H1 (cell line): ENCODE results near the gene ATP5PB. TPM values are rescaled to one million over a fixed set of nuclear protein-coding genes. Genes with fewer than 3 reads are reported as not detected.

ENCODE experiments used
- CTCF ChIA-PET: fragments of 300-600 bp; sonication (Branson Sonifier 250); formaldehyde crosslinking; loops from one replicate; lab custom pipeline; 2021; ENCODE audit not compliant: partially characterized antibody; lab: Charles Lee
- POLR2A ChIA-PET: fragments of 300-600 bp; sonication (Branson Sonifier 250); formaldehyde crosslinking; loops from one replicate; lab custom pipeline; 2021; ENCODE audit warnings: inconsistent platforms; ENCODE audit not compliant: partially characterized antibody; lab: Charles Lee
- DNase-seq, 2 experiments: peaks; one replicate each; pipeline versions ENCODE4 v3.0.0 to v3.0.0-alpha.2; 2010 to 2022; ENCODE audit warnings: low spot score in 2 of 2, low read depth in 1 of 2, mixed read lengths in 1 of 2
- FAIRE-seq: peaks from 2 replicates; lab custom pipeline; 2011; peaks lifted over from hg19 to GRCh38; lab: Jason Lieb, UNC
- H2AFZ ChIP-seq: 2 replicates; pipeline ENCODE4 v1.8.1; 2012; ENCODE audit warnings: low read length, inconsistent platforms
- H2AK5ac ChIP-seq: 2 replicates; pipeline ENCODE4 v1.6.1; 2013; ENCODE audit warnings: low read depth, low read length
- H2BK120ac ChIP-seq: replicated peaks from 2 replicates; pipeline ENCODE3; 2013; ENCODE audit warnings: low read depth, low read length, inconsistent platforms
- H2BK12ac ChIP-seq: 2 replicates; pipeline ENCODE4 v1.6.1; 2013; ENCODE audit warnings: low read depth, low read length
- H2BK15ac ChIP-seq: 2 replicates; pipeline ENCODE4 v1.6.1; 2013; ENCODE audit warnings: low read length
- H2BK20ac ChIP-seq: 2 replicates; pipeline ENCODE4 v1.6.1; 2013; ENCODE audit warnings: low read length
- H2BK5ac ChIP-seq: 2 replicates; pipeline ENCODE4 v1.6.1; 2013; ENCODE audit warnings: low read depth, low read length
- H3K14ac ChIP-seq: 2 replicates; pipeline ENCODE4 v1.6.1; 2013; ENCODE audit warnings: inconsistent platforms; ENCODE audit not compliant: insufficient read length
- H3K18ac ChIP-seq: 2 replicates; pipeline ENCODE4 v1.6.1; 2013; ENCODE audit warnings: low read length; ENCODE audit errors: extremely low read depth
- H3K23ac ChIP-seq: 2 replicates; pipeline ENCODE4 v1.6.1; 2013; ENCODE audit warnings: inconsistent platforms; ENCODE audit not compliant: insufficient read length
- H3K23me2 ChIP-seq: 2 replicates; pipeline ENCODE4 v1.6.1; 2013; ENCODE audit warnings: low read depth, low read length
- H3K27ac ChIP-seq: 2 replicates; pipeline ENCODE4 v1.6.1; 2011; ENCODE audit warnings: low read depth, low read length, inconsistent platforms
- H3K27me3 ChIP-seq, 4 experiments: replicated peaks in 1 of 4; 1 replicate in 1 of 4; 2 replicates in 3 of 4; pipeline versions ENCODE4 v1.6.1 to v1.8.1; 2011 to 2013; ENCODE audit warnings: low read length in 3 of 4, mild to moderate bottlenecking in 3 of 4, inconsistent platforms in 2 of 4, mixed read lengths in 2 of 4, moderate library complexity in 1 of 4; ENCODE audit not compliant: control insufficient read depth in 3 of 4, insufficient read depth in 3 of 4; ENCODE audit errors: extremely low read depth in 1 of 4
- H3K36me3 ChIP-seq, 4 experiments: 2 replicates each; pipeline versions ENCODE4 v1.6.1 to v1.8.1; 2011 to 2013; ENCODE audit warnings: mild to moderate bottlenecking in 4 of 4, low read length in 3 of 4, moderate library complexity in 2 of 4, control low read depth in 1 of 4, inconsistent platforms in 1 of 4; ENCODE audit not compliant: insufficient read depth in 4 of 4, control insufficient read depth in 2 of 4
- H3K4ac ChIP-seq: replicated peaks from 2 replicates; pipeline ENCODE3; 2013; ENCODE audit warnings: low read length, low read depth, mixed read lengths, inconsistent platforms; ENCODE audit not compliant: insufficient read length
- H3K4me1 ChIP-seq, 4 experiments: replicated peaks in 1 of 4; 1 replicate in 1 of 4; 2 replicates in 3 of 4; pipeline versions ENCODE4 v1.6.1 to v1.8.1; 2011 to 2013; ENCODE audit warnings: low read length in 3 of 4, inconsistent platforms in 2 of 4, mixed read lengths in 1 of 4; ENCODE audit not compliant: insufficient read depth in 4 of 4, control insufficient read depth in 3 of 4
- H3K4me2 ChIP-seq, 2 experiments: 2 replicates each; pipeline versions ENCODE4 v1.6.1 to v1.8.1; 2011 to 2013; ENCODE audit warnings: low read depth in 2 of 2, low read length in 2 of 2, control low read depth in 1 of 2, inconsistent platforms in 1 of 2, mild to moderate bottlenecking in 1 of 2; ENCODE audit not compliant: insufficient read depth in 1 of 2
- H3K4me3 ChIP-seq, 4 experiments: fragments of 200-600, 300-600 bp in 1 of 4; sonication (generic), shearing (Covaris generic), sonication (Bioruptor Twin) in 1 of 4; 2 replicates each; pipeline versions ENCODE4 v1.5.1 to v1.8.1; 2011 to 2016; ENCODE audit warnings: low read length in 4 of 4, low read depth in 3 of 4, control low read depth in 2 of 4, inconsistent platforms in 2 of 4, mild to moderate bottlenecking in 2 of 4, mixed read lengths in 1 of 4, moderate library complexity in 1 of 4; ENCODE audit not compliant: insufficient read depth in 2 of 4; ENCODE audit errors: extremely low read depth in 1 of 4
- H3K56ac ChIP-seq: replicated peaks from 2 replicates; pipeline ENCODE3; 2013; ENCODE audit warnings: low read depth, mild to moderate bottlenecking, mixed read lengths, low read length, inconsistent platforms; ENCODE audit not compliant: insufficient read length
- H3K79me1 ChIP-seq: 2 replicates; pipeline ENCODE4 v1.6.1; 2013; ENCODE audit warnings: low read depth, low read length, control low read depth
- H3K79me2 ChIP-seq, 2 experiments: 2 replicates each; pipeline versions ENCODE4 v1.6.1 to v1.8.1; 2012 to 2013; ENCODE audit warnings: low read length in 2 of 2, mild to moderate bottlenecking in 2 of 2, inconsistent platforms in 1 of 2; ENCODE audit not compliant: insufficient read depth in 2 of 2, control insufficient read depth in 1 of 2
- H3K9ac ChIP-seq, 4 experiments: replicated peaks in 1 of 4; 1 replicate in 1 of 4; 2 replicates in 3 of 4; pipeline versions ENCODE4 v1.6.1 to v1.8.1; 2011 to 2013; ENCODE audit warnings: low read depth in 3 of 4, low read length in 3 of 4, control low read depth in 2 of 4, mild to moderate bottlenecking in 2 of 4, moderate library complexity in 2 of 4, inconsistent platforms in 1 of 4; ENCODE audit errors: extremely low read depth in 1 of 4
- H3K9me3 ChIP-seq, 2 experiments: 2 replicates each; pipeline versions ENCODE4 v1.6.1 to v1.8.1; 2012 to 2013; ENCODE audit warnings: mild to moderate bottlenecking in 2 of 2, moderate library complexity in 2 of 2, control low read depth in 1 of 2, inconsistent platforms in 1 of 2, low read depth in 1 of 2, low read length in 1 of 2, mixed read lengths in 1 of 2; ENCODE audit not compliant: insufficient read depth in 2 of 2
- H4K20me1 ChIP-seq, 2 experiments: replicated peaks in 1 of 2; 2 replicates each; pipeline versions ENCODE3 to v1.8.1; 2011 to 2013; ENCODE audit warnings: inconsistent platforms in 2 of 2, low read length in 2 of 2, mild to moderate bottlenecking in 1 of 2; ENCODE audit not compliant: insufficient read depth in 2 of 2, control insufficient read depth in 1 of 2
- H4K5ac ChIP-seq: 2 replicates; pipeline ENCODE4 v1.6.1; 2013; ENCODE audit warnings: low read length, low read depth, mixed read lengths, inconsistent platforms; ENCODE audit not compliant: insufficient read length
- H4K8ac ChIP-seq: 2 replicates; pipeline ENCODE4 v1.8.0; 2013; ENCODE audit warnings: mild to moderate bottlenecking, moderate library complexity, low read length, inconsistent platforms; ENCODE audit not compliant: insufficient read depth; ENCODE audit errors: extremely low read depth
- H4K91ac ChIP-seq: replicated peaks from 2 replicates; pipeline ENCODE3; 2013; ENCODE audit warnings: low read length, mixed read lengths, inconsistent platforms; ENCODE audit not compliant: insufficient read length
- BRCA1 ChIP-seq: IDR thresholded peaks from 2 replicates; pipeline ENCODE4 v1.6.1; 2012; ENCODE audit warnings: low read depth, low read length, improper control_type of control experiment
- CHD1 ChIP-seq: IDR thresholded peaks from 2 replicates; pipeline ENCODE4 v1.6.1; 2012; ENCODE audit warnings: low read depth, low read length, improper control_type of control experiment
- EGR1 ChIP-seq: IDR thresholded peaks from 2 replicates; pipeline ENCODE4 v1.6.1; 2011; ENCODE audit warnings: low read depth, low read length, borderline replicate concordance
- EZH2 ChIP-seq: fragments of 200-600 bp; sonication (generic); IDR thresholded peaks from 2 replicates; pipeline ENCODE4 v1.7.1; 2012; ENCODE audit warnings: low read depth, mild to moderate bottlenecking, moderate library complexity, low read length, inconsistent platforms; ENCODE audit not compliant: severe bottlenecking
- PHF8 ChIP-seq: fragments of 200-600 bp; sonication (generic); conservative IDR thresholded peaks from 2 replicates; pipeline ENCODE4 v1.7.1; 2012; ENCODE audit warnings: low read depth, mild to moderate bottlenecking, inconsistent platforms, low read length, moderate library complexity
- RBBP5 ChIP-seq: IDR thresholded peaks from 2 replicates; pipeline ENCODE4 v1.7.1; 2012; ENCODE audit warnings: low read depth, mild to moderate bottlenecking, inconsistent platforms, low read length, moderate library complexity, borderline replicate concordance
- RFX5 ChIP-seq: IDR thresholded peaks from 2 replicates; pipeline ENCODE4 v1.6.1; 2011; ENCODE audit warnings: low read depth, low read length, improper control_type of control experiment, borderline replicate concordance
- SIRT6 ChIP-seq: IDR thresholded peaks from one replicate; pipeline ENCODE4 v1.7.1; 2012; ENCODE audit warnings: low read length, inconsistent platforms
- SIX5 ChIP-seq: IDR thresholded peaks from 2 replicates; pipeline ENCODE4 v1.6.1; 2011; ENCODE audit warnings: mild to moderate bottlenecking, low read depth, low read length
- SUZ12 ChIP-seq: fragments of 200-600 bp; sonication (generic); IDR thresholded peaks from 2 replicates; pipeline ENCODE4 v1.6.1; 2012; ENCODE audit warnings: mild to moderate bottlenecking, inconsistent platforms, low read length, moderate library complexity, mixed read lengths
- TEAD4 ChIP-seq: IDR thresholded peaks from 2 replicates; pipeline ENCODE4 v1.6.1; 2012; ENCODE audit warnings: low read depth, low read length, inconsistent platforms, mixed read lengths
- YY1 ChIP-seq: IDR thresholded peaks from 2 replicates; pipeline ENCODE4 v1.6.1; 2011; ENCODE audit warnings: low read depth, mild to moderate bottlenecking, low read length
- WGBS, 2 experiments: shearing (Covaris generic) in 1 of 2; methylation state at CpG; one replicate each; pipeline versions ENCODE4 v1.1.6 to v1.1.7; 2013 to 2015; ENCODE audit warnings: low lambda C conversion rate in 2 of 2, mixed read lengths in 2 of 2, inconsistent platforms in 1 of 2, low coverage in 1 of 2, missing lambda C conversion rate in 1 of 2; ENCODE audit not compliant: insufficient replicate concordance in 2 of 2, insufficient coverage in 1 of 2, insufficient read length in 1 of 2; ENCODE audit errors: extremely low coverage in 1 of 2, missing lambda C conversion rate in 1 of 2; 5-methylcytosine and 5-hydroxymethylcytosine counted together
- polyA plus RNA-seq, 7 experiments: library from polyadenylated mRNA; depleted of rRNA in 3 of 7; stranded (reverse) in 5 of 7; unstranded in 2 of 7; fragments of >200 nt in 5 of 7; fragments of 200-250 nt in 2 of 7; gene quantifications; 1 replicate in 5 of 7; 2 replicates in 1 of 7; 4 replicates in 1 of 7; pipeline versions ENCODE4 v1.2.1 to v1.2.3, GENCODE V29; 2011 to 2013; ENCODE audit warnings: missing spikeins in 2 of 7, mixed read lengths in 2 of 7
- total RNA-seq: library from RNA; stranded (reverse); fragmentation: NEBNext Ultra II Directional; extraction: Animal tissue kit (Norgen Biotek cat#: 25700); gene quantifications from 2 replicates; pipeline ENCODE4 v1.2.1, GENCODE V29; 2021
- TF ChIP-seq, protein P1 (sequence below), 3 experiments: IDR thresholded peaks; 1 replicate in 2 of 3; 2 replicates in 1 of 3; pipeline versions ENCODE4 v1.5.1 to v1.6.1; 2011; ENCODE audit warnings: low read length in 3 of 3, mild to moderate bottlenecking in 3 of 3, inconsistent platforms in 2 of 3, low read depth in 1 of 3, moderate library complexity in 1 of 3; ENCODE audit not compliant: insufficient read depth in 1 of 3; ENCODE audit errors: control extremely low read depth in 1 of 3

Gene ATP5PB
- total and polyA plus RNA-seq, 2 of the 8 experiments (the other 6 are each of a cell fraction or from before 2014, with no cell fraction given), result 232 to 262 TPM

DNA sequence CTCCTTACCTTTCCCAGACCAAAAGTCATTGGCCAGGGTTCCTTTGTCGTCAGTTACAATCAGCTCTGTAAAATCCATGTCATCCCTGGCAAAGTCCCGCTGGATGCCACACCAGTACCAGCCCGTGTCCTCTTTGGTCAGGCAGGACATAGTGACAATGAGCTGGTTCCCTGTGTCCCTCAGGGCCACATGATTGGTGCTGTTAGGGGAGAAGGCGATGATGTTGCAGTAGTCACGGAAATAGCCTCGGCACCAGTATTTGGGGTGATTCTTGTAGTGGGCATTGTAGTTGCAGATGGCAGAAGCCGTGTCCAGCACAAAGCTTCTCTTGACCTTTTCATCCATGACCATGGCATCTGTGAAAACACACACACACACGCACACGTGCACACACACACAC lies 39.4 kb downstream of the ATP5PB start:
- H4K8ac ChIP-seq, result 0 out of 2 replicates have a peak overlapping the region, but pooled peaks have one; percentile 76
- no peak overlapping the region for H4K5ac ChIP-seq
- H3K9me3 ChIP-seq, result no peaks in the 10 kb centered on the region
- H3K23me2 ChIP-seq, result no peaks in the 10 kb centered on the region
- no peak overlapping the region for H2BK120ac ChIP-seq
- H3K23ac ChIP-seq, result no peak overlapping the region
- FAIRE-seq (no peak), DNase-seq (no peak)
- no peaks in the 10 kb centered on the region for H3K27me3 ChIP-seq
- H3K9ac ChIP-seq, result no peak overlapping the region
- no peak overlapping the region for H2AFZ ChIP-seq
- H3K14ac ChIP-seq, result no peak overlapping the region
- H3K4me2 ChIP-seq, result no peak overlapping the region
- H3K36me3 ChIP-seq, result no peaks in the 10 kb centered on the region
- H3K18ac ChIP-seq, result no peak overlapping the region
- no peak overlapping the region for H3K27ac ChIP-seq
- H4K91ac ChIP-seq, result no peak overlapping the region
- no peak overlapping the region for H3K56ac ChIP-seq
- H3K4ac ChIP-seq, result no peak overlapping the region
- CTCF ChIA-PET, result interaction anchor here (0.6 to 1.7 kb wide), 3 partner anchors 20 to 463 kb away, joined by 3 to 4 read pairs (median 3); no protein-coding TSS in a partner anchor
- H2AK5ac ChIP-seq, result no peak overlapping the region
- POLR2A ChIA-PET, result no interaction called here
- H2BK5ac ChIP-seq, result no peak overlapping the region
- H3K79me2 ChIP-seq, result no peaks in the 10 kb centered on the region
- no peak overlapping the region for H2BK12ac ChIP-seq
- H3K4me3 ChIP-seq, result no peak overlapping the region
- H3K4me1 ChIP-seq, result no peaks in the 10 kb centered on the region
- peak overlapping the region; percentile 54; the same call in 1 of the 2 replicates for H2BK15ac ChIP-seq
- no peaks in the 10 kb centered on the region for H4K20me1 ChIP-seq
- no peak overlapping the region for H2BK20ac ChIP-seq
- no peaks in the 10 kb centered on the region for H3K79me1 ChIP-seq
- WGBS, 2 experiments, result 86% methylated on average over 9 of the region's 9 CpGs; no CpG with 5 or more reads in 1 of the 2 experiments
- TF ChIP-seq SUZ12, result no peak
- TF ChIP-seq YY1, result no peak
- no peak for TF ChIP-seq SIRT6
- TF ChIP-seq SIX5, result no peak
- TF ChIP-seq EZH2, result no peak
- TF ChIP-seq PHF8, result no peak
- TF ChIP-seq, protein P1, sequence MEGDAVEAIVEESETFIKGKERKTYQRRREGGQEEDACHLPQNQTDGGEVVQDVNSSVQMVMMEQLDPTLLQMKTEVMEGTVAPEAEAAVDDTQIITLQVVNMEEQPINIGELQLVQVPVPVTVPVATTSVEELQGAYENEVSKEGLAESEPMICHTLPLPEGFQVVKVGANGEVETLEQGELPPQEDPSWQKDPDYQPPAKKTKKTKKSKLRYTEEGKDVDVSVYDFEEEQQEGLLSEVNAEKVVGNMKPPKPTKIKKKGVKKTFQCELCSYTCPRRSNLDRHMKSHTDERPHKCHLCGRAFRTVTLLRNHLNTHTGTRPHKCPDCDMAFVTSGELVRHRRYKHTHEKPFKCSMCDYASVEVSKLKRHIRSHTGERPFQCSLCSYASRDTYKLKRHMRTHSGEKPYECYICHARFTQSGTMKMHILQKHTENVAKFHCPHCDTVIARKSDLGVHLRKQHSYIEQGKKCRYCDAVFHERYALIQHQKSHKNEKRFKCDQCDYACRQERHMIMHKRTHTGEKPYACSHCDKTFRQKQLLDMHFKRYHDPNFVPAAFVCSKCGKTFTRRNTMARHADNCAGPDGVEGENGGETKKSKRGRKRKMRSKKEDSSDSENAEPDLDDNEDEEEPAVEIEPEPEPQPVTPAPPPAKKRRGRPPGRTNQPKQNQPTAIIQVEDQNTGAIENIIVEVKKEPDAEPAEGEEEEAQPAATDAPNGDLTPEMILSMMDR (IDR thresholded peaks at IDR 0.05; ENCODE audit: control extremely low read depth in 1 of 3, insufficient read depth in 1 of 3, low read depth in 1 of 3, low read length in 3 of 3), result no peak
- TF ChIP-seq CHD1, result no peak
- no peak for TF ChIP-seq TEAD4
- no peak for TF ChIP-seq EGR1
- no peak for TF ChIP-seq BRCA1
- TF ChIP-seq RFX5, result no peak
- no peak for TF ChIP-seq RBBP5
